HepG2 (cell line): ENCODE data around the gene TMF1. TPM values are rescaled to one million over a fixed set of nuclear protein-coding genes. Genes with fewer than 3 reads are reported as not detected.

Experiments
- ATAC-seq: fragments of 200-7000 bp; cut with Tn5 transposase; 3 replicates; pipeline ENCODE4 v1.9.1; 2020; ENCODE audit warnings: mild to moderate bottlenecking, moderate library complexity
- BruUV-seq: library from RNA; stranded (reverse); fragments of 400-500 nt; replicated peaks from 2 replicates; lab custom pipeline; 2021; lab: Mats Ljungman, UMichigan
- CTCF ChIA-PET: fragments of 300-600 bp; formaldehyde crosslinking; extraction: SDS; loops from one replicate; lab custom pipeline; 2021; ENCODE audit warnings: low total read pairs, inconsistent platforms, low intra/inter-chr PET ratio; lab: Yijun Ruan, JAX
- POLR2A ChIA-PET: fragments of 350-600 bp; sonication (Branson Sonifier 250); formaldehyde crosslinking; loops from one replicate; lab custom pipeline; 2020; ENCODE audit warnings: antibody characterized with exemption, inconsistent platforms; lab: Yijun Ruan, JAX
- DNase-seq: peaks from one replicate; pipeline ENCODE4 v3.0.0-alpha.2; 2015; ENCODE audit warnings: low spot score
- FAIRE-seq: peaks from 3 replicates; lab custom pipeline; 2011; peaks lifted over from hg19 to GRCh38; lab: Jason Lieb, UNC
- H2AFZ ChIP-seq: one replicate; pipeline ENCODE4 v1.6.1; 2011; ENCODE audit warnings: low read length, inconsistent platforms
- H3K27ac ChIP-seq: fragments of 300-600 bp; 3 replicates; pipeline ENCODE4 v1.8.0; 2011; ENCODE audit warnings: mixed run types, mild to moderate bottlenecking, mixed read lengths, low read length, inconsistent platforms; ENCODE audit not compliant: insufficient read depth; ENCODE audit errors: extremely low read length
- H3K27me3 ChIP-seq, 2 experiments: fragments of 200-600 bp in 1 of 2; 2 replicates in 1 of 2; 3 replicates in 1 of 2; pipeline versions ENCODE4 v1.6.0 to v1.8.0; 2011; ENCODE audit warnings: low read length in 2 of 2, mild to moderate bottlenecking in 2 of 2, moderate library complexity in 2 of 2, inconsistent platforms in 1 of 2; ENCODE audit not compliant: insufficient read depth in 2 of 2, control insufficient read depth in 1 of 2
- H3K36me3 ChIP-seq, 2 experiments: fragments of 200-600 bp in 1 of 2; replicated peaks in 1 of 2; 2 replicates in 1 of 2; 3 replicates in 1 of 2; pipeline versions ENCODE4 v1.5.1 to v1.8.0; 2011; ENCODE audit warnings: low read length in 2 of 2, inconsistent platforms in 1 of 2; ENCODE audit not compliant: insufficient read depth in 2 of 2, control insufficient read depth in 1 of 2
- H3K4me1 ChIP-seq: 2 replicates; pipeline ENCODE4 v1.5.1; 2012; ENCODE audit warnings: low read length, inconsistent platforms; ENCODE audit not compliant: insufficient read depth
- H3K4me2 ChIP-seq: 2 replicates; pipeline ENCODE4 v1.6.0; 2011; ENCODE audit warnings: low read depth, low read length, inconsistent platforms
- H3K4me3 ChIP-seq, 3 experiments: fragments of 200-600 bp in 1 of 3; sonication (generic), shearing (Covaris generic) in 1 of 3; replicated peaks in 1 of 3; 2 replicates each; pipeline ENCODE4 v1.5.1; 2011 to 2016; ENCODE audit warnings: low read length in 3 of 3, inconsistent platforms in 2 of 3, low read depth in 2 of 3, mild to moderate bottlenecking in 2 of 3, control low read depth in 1 of 3, mixed read lengths in 1 of 3; ENCODE audit not compliant: insufficient read depth in 1 of 3
- H3K79me2 ChIP-seq: one replicate; pipeline ENCODE4 v1.6.1; 2011; ENCODE audit warnings: low read length, inconsistent platforms; ENCODE audit not compliant: insufficient read depth
- H3K9ac ChIP-seq: 2 replicates; pipeline ENCODE4 v1.6.0; 2011; ENCODE audit warnings: mild to moderate bottlenecking, low read depth, low read length, inconsistent platforms; ENCODE audit not compliant: insufficient read depth
- H3K9me3 ChIP-seq: 2 replicates; pipeline ENCODE4 v1.5.1; 2012; ENCODE audit warnings: mild to moderate bottlenecking, low read length
- H4K20me1 ChIP-seq: 2 replicates; pipeline ENCODE4 v1.6.0; 2011; ENCODE audit warnings: inconsistent platforms, mild to moderate bottlenecking, low read length, moderate library complexity; ENCODE audit not compliant: insufficient read depth
- AKAP8 ChIP-seq: sonication (generic); formaldehyde crosslinking; IDR thresholded peaks from 2 replicates; pipeline ENCODE4 v1.5.1; 2020; ENCODE audit warnings: mild to moderate bottlenecking, missing genetic modification reagents
- BCL6 ChIP-seq: IDR thresholded peaks from 2 replicates; pipeline ENCODE4 v1.6.1; 2016; ENCODE audit warnings: missing genetic modification reagents, missing compliant biosample characterization
- DNMT3B ChIP-seq: conservative IDR thresholded peaks from 2 replicates; pipeline ENCODE4 v1.6.1; 2016; ENCODE audit warnings: missing biosample characterization, control low read depth
- JARID2 ChIP-seq: sonication (generic); formaldehyde crosslinking; IDR thresholded peaks from 2 replicates; pipeline ENCODE4 v1.8.1; 2023; ENCODE audit warnings: missing genetic modification reagents, inconsistent platforms; ENCODE audit not compliant: insufficient replicate concordance
- MAFF ChIP-seq: IDR thresholded peaks from 2 replicates; pipeline ENCODE4 v1.6.1; 2011; ENCODE audit warnings: low read depth, low read length, improper control_type of control experiment
- MYC ChIP-seq: sonication (generic); formaldehyde crosslinking; IDR thresholded peaks from 2 replicates; pipeline ENCODE4 v1.9.0; 2021; ENCODE audit warnings: missing genetic modification reagents, borderline replicate concordance
- SNRNP70 ChIP-seq: fragments of 200-400 bp; formaldehyde crosslinking; IDR thresholded peaks from 2 replicates; pipeline ENCODE4 v1.6.1; 2017; ENCODE audit warnings: mild to moderate bottlenecking, low read depth, low read length, moderate library complexity
- ZFP1 ChIP-seq: IDR thresholded peaks from 2 replicates; pipeline ENCODE4 v1.6.1; 2016
- ZGPAT ChIP-seq: IDR thresholded peaks from 2 replicates; pipeline ENCODE4 v1.6.1; 2016; ENCODE audit warnings: mild to moderate bottlenecking
- ZNF101 ChIP-seq: sonication (generic); formaldehyde crosslinking; IDR thresholded peaks from 2 replicates; pipeline ENCODE4 v1.4.0; 2020; ENCODE audit warnings: mild to moderate bottlenecking, low read depth, missing genetic modification reagents, borderline replicate concordance
- ZNF138 ChIP-seq: sonication (generic); formaldehyde crosslinking; IDR thresholded peaks from 2 replicates; pipeline ENCODE4 v1.5.0; 2020; ENCODE audit warnings: mild to moderate bottlenecking, low read depth, missing genetic modification reagents
- ZNF704 ChIP-seq: sonication (generic); formaldehyde crosslinking; IDR thresholded peaks from 2 replicates; pipeline ENCODE4 v1.8.1; 2023; ENCODE audit warnings: mild to moderate bottlenecking, inconsistent platforms, moderate library complexity, missing genetic modification reagents, borderline replicate concordance
- ZNF782 ChIP-seq: sonication (generic); formaldehyde crosslinking; IDR thresholded peaks from 2 replicates; pipeline ENCODE4 v1.4.0; 2020; ENCODE audit warnings: missing genetic modification reagents, mild to moderate bottlenecking, borderline replicate concordance
- ZNF788 ChIP-seq: sonication (generic); formaldehyde crosslinking; IDR thresholded peaks from 2 replicates; pipeline ENCODE4 v1.5.0; 2020; ENCODE audit warnings: mild to moderate bottlenecking, missing genetic modification reagents, borderline replicate concordance
- WGBS: methylation state at CpG from one replicate; pipeline ENCODE4 v1.1.6; 2017; ENCODE audit warnings: low lambda C conversion rate; 5-methylcytosine and 5-hydroxymethylcytosine counted together
- in situ Hi-C: cut with HindIII; loops from 2 replicates; pipeline ENCODE4 v1.10.0; 2017; ENCODE audit warnings: low pct_unique_long_range_greater_than_20kb; ENCODE audit not compliant: extremely low pct_ligation_motif_present
- intact Hi-C: fragments of 100-400 bp; cut with micrococcal nuclease; formaldehyde crosslinking; loops from one replicate; pipeline ENCODE4 v1.10.0; 2022; ENCODE audit not compliant: unreplicated experiment
- polyA plus RNA-seq, 8 experiments: library from polyadenylated mRNA; depleted of rRNA in 3 of 8; stranded (reverse) in 7 of 8; unstranded in 1 of 8; fragments of >200 nt; fragmentation: Illumina TruSeq in 4 of 8; extraction: Trizol in 4 of 8; gene quantifications; 2 replicates each; pipeline versions ENCODE4 v1.2.1 to v1.2.3, GENCODE V29; 2011 to 2016; ENCODE audit warnings: low read depth in 4 of 8, missing spikeins in 1 of 8, mixed read lengths in 1 of 8; ENCODE audit not compliant: insufficient read depth in 1 of 8
- total RNA-seq, 5 experiments: library from RNA; depleted of rRNA; stranded (reverse); fragments of >200 nt; fragmentation: Illumina TruSeq; extraction: Trizol; gene quantifications; 2 replicates each; pipeline ENCODE4 v1.2.3, GENCODE V29; 2016; ENCODE audit warnings: low read depth in 1 of 5

Gene TMF1
- total and polyA plus RNA-seq, 2 of the 13 experiments (the other 11 are each of a cell fraction or from before 2014, with no cell fraction given): 12.1 to 38.4 TPM

- DNase-seq (no peak), ATAC-seq (no peak), FAIRE-seq (no peak)
- Histone ChIP-seq H3K36me3 (no peaks in the 10 kb centered on the region), H3K4me1 (peaks cover 24% of the 10 kb centered on the region), H3K27ac (no peak overlapping the region), H3K4me2 (no peak overlapping the region), H3K9ac (no peak overlapping the region), H3K79me2 (no peaks in the 10 kb centered on the region), H3K27me3 (no peaks in the 10 kb centered on the region), H3K9me3 (no peaks in the 10 kb centered on the region), H3K4me3 (no peak overlapping the region), H4K20me1 (no peaks in the 10 kb centered on the region), H2AFZ (no peak overlapping the region)
- no peak for TF ChIP-seq ZNF101 (CRISPR knock-in tag)
- in situ Hi-C loops (no loop called here), intact Hi-C loops (no loop called here)
- no TSS peak for BruUV-seq
- whole genome bisulfite sequencing: 95% methylated on average over 4 of the region's 4 CpGs
- ChIA-PET POLR2A (no interaction called here), CTCF (no interaction called here)
Observed at GRCh38 chr3:69016102-69016501, 36.0 kb downstream of the TMF1 start.

- FAIRE-seq (no peak), DNase-seq (no peak), ATAC-seq (no peak)
- in situ Hi-C loops (no loop called here), intact Hi-C loops (loop anchor here (5.0 kb wide), 1 partner anchor 38 kb away; the partner anchor contains the start of gene TMF1)
- H3K4me1 ChIP-seq: peaks cover 24% of the 10 kb centered on the region
- H3K36me3 ChIP-seq: 0 out of 5 replicates have a peak, but pooled peaks cover 0 to 7% of the 10 kb centered on the region in 2 experiments
- BruUV-seq: no TSS peak
- POLR2A ChIA-PET: interaction anchor here (0.8 to 2.3 kb wide), 4 partner anchors 11 to 66 kb away, joined by 3 to 11 read pairs (median 5); partner anchors contain the start of genes TMF1 and UBA3
- CTCF ChIA-PET: no interaction called here
- no peaks in the 10 kb centered on the region for H4K20me1 ChIP-seq
- WGBS: 44% methylated on average over 5 of the region's 11 CpGs
- H3K9ac ChIP-seq: peak overlapping the region; percentile 90
- no peaks in the 10 kb centered on the region for H3K27me3 ChIP-seq
- no peaks in the 10 kb centered on the region for H3K9me3 ChIP-seq
- H2AFZ ChIP-seq: no peak overlapping the region
- H3K27ac ChIP-seq: peak overlapping the region; percentile 90
- peak overlapping the region; percentile 78 for H3K4me2 ChIP-seq
- H3K4me3 ChIP-seq: peak overlapping the region; percentile 79 to 94 (median 86)
- H3K79me2 ChIP-seq: no peaks in the 10 kb centered on the region
- no peak for TF ChIP-seq ZNF788 (CRISPR knock-in tag)
- TF ChIP-seq MAFF: no peak
- TF ChIP-seq MYC (CRISPR knock-in tag): no peak
- no peak for TF ChIP-seq SNRNP70
- TF ChIP-seq DNMT3B: no peak
- TF ChIP-seq AKAP8 (CRISPR knock-in tag): no peak
- TF ChIP-seq ZNF138 (CRISPR knock-in tag): no peak
- no peak for TF ChIP-seq BCL6 (CRISPR knock-in tag)
- TF ChIP-seq ZNF782 (CRISPR knock-in tag): no peak
- TF ChIP-seq JARID2 (CRISPR knock-in tag): no peak
- TF ChIP-seq ZGPAT (CRISPR knock-in tag): no peak; the same call in 1 of the 2 replicates
- no peak for TF ChIP-seq ZFP1 (CRISPR knock-in tag)
- TF ChIP-seq ZNF704 (CRISPR knock-in tag): no peak
Observed at GRCh38 chr3:69014022-69014580, 38.0 kb downstream of the TMF1 start.
